Neural cell (in vitro differentiated cells): ENCODE measurements around the gene PACSIN2. TPM values are rescaled to one million over a fixed set of nuclear protein-coding genes. Genes with fewer than 3 reads are reported as not detected.

ENCODE experiments used
- H2AFZ ChIP-seq: fragments of 200-600, 300-800 bp; sonication (generic), shearing (Covaris generic); 2 replicates; pipeline ENCODE4 v1.6.0; 2014; ENCODE audit warnings: low read depth, mild to moderate bottlenecking, antibody characterized with exemption, low read length, moderate library complexity
- H3F3A ChIP-seq: fragments of 200-600 bp; shearing (Covaris generic); 2 replicates; pipeline ENCODE4 v1.6.1; 2016; ENCODE audit warnings: mild to moderate bottlenecking, moderate library complexity, mixed read lengths, antibody characterized with exemption, low read length; ENCODE audit not compliant: insufficient read depth, poor library complexity, severe bottlenecking
- H3K27ac ChIP-seq: fragments of 200-600, 300-800 bp; sonication (generic), shearing (Covaris generic); 2 replicates; pipeline ENCODE4 v1.5.1; 2014; ENCODE audit warnings: mild to moderate bottlenecking, low read length, moderate library complexity
- H3K27me3 ChIP-seq: fragments of 300-800, 200-600 bp; sonication (generic), shearing (Covaris generic); 2 replicates; pipeline ENCODE4 v1.6.0; 2014; ENCODE audit warnings: mild to moderate bottlenecking, low read depth, low read length, moderate library complexity; ENCODE audit not compliant: insufficient read depth
- H3K36me3 ChIP-seq: fragments of 300-800, 200-600 bp; sonication (generic), shearing (Covaris generic); 2 replicates; pipeline ENCODE4 v1.5.1; 2014; ENCODE audit warnings: mild to moderate bottlenecking, antibody characterized with exemption, low read length, moderate library complexity; ENCODE audit not compliant: insufficient read depth
- H3K4me2 ChIP-seq: fragments of 300-800, 200-600 bp; sonication (generic), shearing (Covaris generic); 2 replicates; pipeline ENCODE4 v1.6.0; 2014; ENCODE audit warnings: mild to moderate bottlenecking, low read length
- H3K4me3 ChIP-seq: fragments of 300-800, 200-600 bp; sonication (generic), shearing (Covaris generic); 2 replicates; pipeline ENCODE4 v1.5.1; 2014; ENCODE audit warnings: mild to moderate bottlenecking, low read length, moderate library complexity
- H3K79me2 ChIP-seq: fragments of 200-600 bp; shearing (Covaris generic); replicated peaks from 2 replicates; pipeline ENCODE4 v1.6.0; 2014; ENCODE audit warnings: mild to moderate bottlenecking, low read length, moderate library complexity; ENCODE audit not compliant: insufficient read depth
- H3K9ac ChIP-seq: fragments of 300-800, 200-600 bp; sonication (generic), shearing (Covaris generic); 2 replicates; pipeline ENCODE4 v1.6.1; 2016; ENCODE audit warnings: mild to moderate bottlenecking, low read length, mixed read lengths
- H3K9me2 ChIP-seq: fragments of 200-600 bp; shearing (Covaris generic); 2 replicates; pipeline ENCODE4 v1.6.1; 2016; ENCODE audit warnings: mild to moderate bottlenecking, low read length, mixed read lengths; ENCODE audit not compliant: insufficient read depth
- H3K9me3 ChIP-seq: fragments of 200-600, 300-800 bp; sonication (generic), shearing (Covaris generic); 2 replicates; pipeline ENCODE4 v1.6.1; 2016; ENCODE audit warnings: mild to moderate bottlenecking, mixed run types, low read length, moderate library complexity, mixed read lengths
- H4K20me1 ChIP-seq: fragments of 200-600 bp; shearing (Covaris generic); 2 replicates; pipeline ENCODE4 v1.6.1; 2016; ENCODE audit warnings: mild to moderate bottlenecking, mixed run types; ENCODE audit not compliant: insufficient read depth
- CTCF ChIP-seq: fragments of 450-650 bp; IDR thresholded peaks from 2 replicates; pipeline ENCODE4 v1.5.1; 2014; ENCODE audit warnings: antibody characterized with exemption, mild to moderate bottlenecking, moderate library complexity; ENCODE audit not compliant: poor library complexity, severe bottlenecking
- EP300 ChIP-seq: fragments of 450-650 bp; conservative IDR thresholded peaks from 2 replicates; pipeline ENCODE4 v1.6.1; 2014; ENCODE audit warnings: antibody characterized with exemption, mild to moderate bottlenecking, moderate library complexity; ENCODE audit not compliant: poor library complexity, severe bottlenecking
- EZH2 ChIP-seq: fragments of 200-600, 300-800 bp; shearing (Covaris generic), sonication (generic); IDR thresholded peaks from 2 replicates; pipeline ENCODE4 v1.6.1; 2014; ENCODE audit warnings: antibody characterized with exemption, low read length, borderline replicate concordance, mild to moderate bottlenecking; ENCODE audit not compliant: insufficient read depth, poor library complexity, severe bottlenecking
- MXI1 ChIP-seq: fragments of 450-650 bp; conservative IDR thresholded peaks from 2 replicates; pipeline ENCODE4 v1.6.1; 2014; ENCODE audit warnings: antibody characterized with exemption, mild to moderate bottlenecking; ENCODE audit not compliant: poor library complexity, severe bottlenecking
- POLR2AphosphoS5 ChIP-seq: IDR thresholded peaks from 2 replicates; pipeline ENCODE4 v1.6.1; 2012
- RAD21 ChIP-seq: fragments of 450-650 bp; conservative IDR thresholded peaks from 2 replicates; pipeline ENCODE4 v1.6.1; 2014; ENCODE audit warnings: antibody characterized with exemption, mild to moderate bottlenecking, moderate library complexity
- REST ChIP-seq: IDR thresholded peaks from 2 replicates; pipeline ENCODE4 v1.6.1; 2012; ENCODE audit warnings: borderline replicate concordance
- SMC3 ChIP-seq: fragments of 450-650 bp; conservative IDR thresholded peaks from 2 replicates; pipeline ENCODE4 v1.6.1; 2014; ENCODE audit warnings: antibody characterized with exemption, mild to moderate bottlenecking, moderate library complexity; ENCODE audit not compliant: poor library complexity
- TAF1 ChIP-seq: IDR thresholded peaks from 2 replicates; pipeline ENCODE4 v1.6.1; 2012; ENCODE audit warnings: low read depth
- polyA plus RNA-seq: library from polyadenylated mRNA; depleted of rRNA; stranded (reverse); fragments of >200 nt; gene quantifications from 2 replicates; pipeline ENCODE4 v1.2.3, GENCODE V29; 2014

The PACSIN2 gene
- polyA plus RNA-seq, 1 donor from 2014 or later: 47.2 TPM

GRCh38 chr22:42884616-42885375 lies 130.2 kb downstream of the PACSIN2 start:
- TF ChIP-seq SMC3: no peak
- TF ChIP-seq TAF1: no peak
- no peak for TF ChIP-seq EP300
- no peak for TF ChIP-seq REST
- no peak for TF ChIP-seq POLR2AphosphoS5
- no peak for TF ChIP-seq CTCF
- H4K20me1 ChIP-seq: no peaks in the 10 kb centered on the region
- H3K27ac ChIP-seq: no peak overlapping the region
- H3K27me3 ChIP-seq: no peaks in the 10 kb centered on the region
- H3K9me2 ChIP-seq: no peaks in the 10 kb centered on the region
- no peaks in the 10 kb centered on the region for H3K9me3 ChIP-seq
- H3K79me2 ChIP-seq: no peaks in the 10 kb centered on the region
- no peak overlapping the region for H2AFZ ChIP-seq
- H3F3A ChIP-seq: no peaks in the 10 kb centered on the region
- H3K4me2 ChIP-seq: no peak overlapping the region
- no peak overlapping the region for H3K4me3 ChIP-seq
- H3K9ac ChIP-seq: no peak overlapping the region
- H3K36me3 ChIP-seq: no peaks in the 10 kb centered on the region

- H3K4me3 ChIP-seq: no peak overlapping the region
- no peak overlapping the region for H3K27ac ChIP-seq
- no peak overlapping the region for H3K9ac ChIP-seq
- no peaks in the 10 kb centered on the region for H4K20me1 ChIP-seq
- H3F3A ChIP-seq: no peaks in the 10 kb centered on the region
- H3K4me2 ChIP-seq: no peak overlapping the region
- H3K27me3 ChIP-seq: no peaks in the 10 kb centered on the region
- H3K36me3 ChIP-seq: no peaks in the 10 kb centered on the region
- H2AFZ ChIP-seq: no peak overlapping the region
- no peaks in the 10 kb centered on the region for H3K9me2 ChIP-seq
- TF ChIP-seq RAD21 (no peak), CTCF (no peak), REST (no peak), TAF1 (no peak), EP300 (no peak), EZH2 (no peak), POLR2AphosphoS5 (no peak), MXI1 (no peak), SMC3 (no peak)
- H3K79me2 ChIP-seq: no peaks in the 10 kb centered on the region
- no peaks in the 10 kb centered on the region for H3K9me3 ChIP-seq
Observed at GRCh38 chr22:42883970-42884369, 131.0 kb downstream of the PACSIN2 start.
